PC-3 (cell line): Measurements from ENCODE around the gene IMP3. TPM values are rescaled to one million over a fixed set of nuclear protein-coding genes. Genes with fewer than 3 reads are reported as not detected.

Source experiments
- ATAC-seq: fragments of 200-7000 bp; cut with Tn5 transposase; 2 replicates; pipeline ENCODE4 v1.9.1; 2020; ENCODE audit warnings: mild to moderate bottlenecking, moderate library complexity
- BruUV-seq: library from RNA; stranded (reverse); fragments of 400-500 nt; replicated peaks from 2 replicates; lab custom pipeline; 2021; lab: Mats Ljungman, UMichigan
- CTCF ChIA-PET: fragments of 300-600 bp; sonication (Branson Sonifier 250); formaldehyde crosslinking; loops from one replicate; lab custom pipeline; 2022; ENCODE audit warnings: antibody characterized with exemption; lab: Charles Lee
- POLR2A ChIA-PET: fragments of 300-600 bp; sonication (Branson Sonifier 250); formaldehyde crosslinking; loops from one replicate; lab custom pipeline; 2022; ENCODE audit warnings: antibody characterized with exemption; ENCODE audit not compliant: unreplicated experiment; lab: Charles Lee
- DNase-seq: peaks from one replicate; pipeline ENCODE4 v3.0.0-alpha.2; 2015
- H2AFZ ChIP-seq: fragments of 300-600 bp; sonication (generic); 2 replicates; pipeline ENCODE4 v1.6.0; 2016; ENCODE audit warnings: antibody characterized with exemption, low read length
- H3F3A ChIP-seq: fragments of 300-600 bp; sonication (generic); one replicate; pipeline ENCODE4 v1.6.0; 2017; ENCODE audit warnings: antibody characterized with exemption, low read length, control low read depth, mild to moderate bottlenecking; ENCODE audit not compliant: unreplicated experiment
- H3K27ac ChIP-seq: fragments of 300-600 bp; sonication (generic); 2 replicates; pipeline ENCODE4 v1.5.1; 2016; ENCODE audit warnings: mild to moderate bottlenecking, low read length
- H3K27me3 ChIP-seq: fragments of 300-600 bp; sonication (generic); 2 replicates; pipeline ENCODE4 v1.6.1; 2016; ENCODE audit warnings: low read length, mixed read lengths
- H3K36me3 ChIP-seq: fragments of 300-600 bp; sonication (generic); 2 replicates; pipeline ENCODE4 v1.6.1; 2016; ENCODE audit warnings: low read depth, mixed run types, low read length, mixed read lengths
- H3K4me1 ChIP-seq: fragments of 300-600 bp; sonication (generic); 2 replicates; pipeline ENCODE4 v1.5.1; 2016; ENCODE audit warnings: low read length; ENCODE audit not compliant: insufficient read depth
- H3K4me2 ChIP-seq: fragments of 300-600 bp; sonication (generic); 2 replicates; pipeline ENCODE4 v1.6.0; 2016; ENCODE audit warnings: low read length
- H3K4me3 ChIP-seq: fragments of 300-600 bp; sonication (generic); 2 replicates; pipeline ENCODE4 v1.5.1; 2016; ENCODE audit warnings: mild to moderate bottlenecking, low read length, mixed read lengths
- H3K79me2 ChIP-seq: fragments of 300-600 bp; sonication (generic); 2 replicates; pipeline ENCODE4 v1.6.1; 2017; ENCODE audit warnings: low read length, mixed read lengths
- H3K9ac ChIP-seq: fragments of 300-600 bp; sonication (generic); 2 replicates; pipeline ENCODE4 v1.6.0; 2016; ENCODE audit warnings: mild to moderate bottlenecking, low read length
- H3K9me2 ChIP-seq: fragments of 300-600 bp; sonication (generic); replicated peaks from 2 replicates; pipeline ENCODE4 v1.6.1; 2016; ENCODE audit warnings: mixed run types, low read length, mixed read lengths
- H3K9me3 ChIP-seq: fragments of 300-600 bp; sonication (generic); 2 replicates; pipeline ENCODE4 v1.6.1; 2016; ENCODE audit warnings: low read length, mixed read lengths
- H4K20me1 ChIP-seq: fragments of 300-600 bp; sonication (generic); 2 replicates; pipeline ENCODE4 v1.6.1; 2016; ENCODE audit warnings: low read length, mixed read lengths
- CTCF ChIP-seq: fragments of 300-600 bp; sonication (generic); conservative IDR thresholded peaks from 2 replicates; pipeline ENCODE4 v1.5.1; 2017; ENCODE audit warnings: antibody characterized with exemption, low read depth, mild to moderate bottlenecking, low read length
- EZH2 ChIP-seq: fragments of 300-600 bp; sonication (generic); IDR thresholded peaks from one replicate; pipeline ENCODE4 v1.6.1; 2017; ENCODE audit warnings: antibody characterized with exemption, mild to moderate bottlenecking, low read length; ENCODE audit not compliant: unreplicated experiment
- EZH2phosphoT487 ChIP-seq: fragments of 300-600 bp; sonication (generic); IDR thresholded peaks from 2 replicates; pipeline ENCODE4 v1.6.1; 2018; ENCODE audit warnings: mild to moderate bottlenecking, antibody characterized with exemption, low read length, borderline replicate concordance
- intact Hi-C: fragments of 100-400 bp; cut with micrococcal nuclease; formaldehyde crosslinking; loops from 2 replicates; pipeline ENCODE4 v1.9.0; 2023
- total RNA-seq: library from RNA; depleted of rRNA; stranded (reverse); fragments of >200 nt; gene quantifications from 2 replicates; pipeline ENCODE4 v1.2.3, GENCODE V29; 2014

IMP3 gene
- total RNA-seq, 1 experiment from 2014 or later = 95.4 TPM

DNA sequence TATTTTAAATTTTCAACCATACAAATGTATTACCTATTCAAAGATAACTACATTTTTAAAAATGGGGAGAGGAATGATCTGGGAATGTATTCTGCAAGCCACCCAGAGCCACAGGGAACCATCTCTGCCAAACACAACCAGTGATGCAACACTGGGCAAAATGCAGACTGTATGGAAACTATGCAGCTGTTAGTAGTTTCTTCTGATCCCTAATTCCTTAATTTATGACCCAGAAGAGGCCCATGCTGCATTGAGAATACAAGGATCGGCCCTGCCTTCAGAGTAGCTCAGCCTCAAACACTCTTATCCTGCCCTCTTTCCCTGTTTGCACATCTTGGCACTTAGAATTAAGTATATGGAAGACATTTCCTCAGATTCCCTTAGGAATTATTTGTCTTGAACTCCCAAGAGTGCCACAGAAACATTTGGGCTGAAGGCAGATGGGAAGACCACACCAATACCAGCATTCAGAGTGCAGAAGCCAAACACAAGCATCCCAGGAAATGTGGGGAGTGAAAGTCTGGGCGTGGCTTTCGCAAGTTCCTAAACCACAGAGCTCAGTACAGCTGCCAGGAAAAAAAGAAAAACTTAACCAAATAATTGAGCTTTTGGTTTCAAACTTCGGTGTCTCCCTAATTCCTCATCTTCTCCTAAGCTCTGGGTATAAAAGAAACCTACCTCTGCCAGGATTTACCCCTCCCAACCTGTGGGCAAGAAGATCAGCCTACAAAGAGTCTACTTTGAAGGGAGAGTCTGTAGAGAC, 19.8 kb downstream of the IMP3 start:
- Histone ChIP-seq H3K9me2 (no peaks in the 10 kb centered on the region), H3K79me2 (no peaks in the 10 kb centered on the region), H3K9ac (no peak overlapping the region), H3K27me3 (no peaks in the 10 kb centered on the region), H3K9me3 (no peaks in the 10 kb centered on the region), H3K4me2 (peak overlapping the region; percentile 14; the same call in 1 of the 2 replicates), H3K27ac (peak overlapping the region; percentile 6; the same call in 1 of the 2 replicates), H3F3A (no peaks in the 10 kb centered on the region), H3K4me3 (no peak overlapping the region), H2AFZ (no peak overlapping the region), H3K36me3 (peaks cover 3% of the 10 kb centered on the region; the same call in 1 of the 2 replicates), H3K4me1 (peaks cover 14% of the 10 kb centered on the region), H4K20me1 (no peaks in the 10 kb centered on the region)
- ChIA-PET POLR2A (no interaction called here), CTCF (no interaction called here)
- TF ChIP-seq EZH2 = no peak
- TF ChIP-seq EZH2phosphoT487 = no peak
- TF ChIP-seq CTCF = no peak
- no TSS peak for BruUV-seq
- intact Hi-C loops = no loop called here
- peak; percentile 48; the same call in 1 of the 2 replicates for ATAC-seq
- no peak for DNase-seq

- ATAC-seq (no peak), DNase-seq (no peak)
- Histone ChIP-seq H2AFZ (no peak overlapping the region), H3K27me3 (no peaks in the 10 kb centered on the region), H3K36me3 (peaks cover 3% of the 10 kb centered on the region; the same call in 1 of the 2 replicates), H3K4me2 (no peak overlapping the region), H3K9me2 (no peaks in the 10 kb centered on the region), H3K9ac (no peak overlapping the region), H3K4me3 (no peak overlapping the region), H3K4me1 (peaks cover 14% of the 10 kb centered on the region), H3K79me2 (no peaks in the 10 kb centered on the region), H3K9me3 (no peaks in the 10 kb centered on the region), H4K20me1 (no peaks in the 10 kb centered on the region), H3K27ac (no peak overlapping the region), H3F3A (no peaks in the 10 kb centered on the region)
- TF ChIP-seq EZH2phosphoT487 (no peak), CTCF (no peak), EZH2 (no peak)
- no TSS peak for BruUV-seq
- intact Hi-C loops = no loop called here
- ChIA-PET CTCF (no interaction called here), POLR2A (no interaction called here)
Measured at GRCh38 chr15:75616766-75617165, 23.3 kb downstream of the IMP3 start.
